HG02852 (cell line): ENCODE measurements around the gene PPIL1.

Experiments used
- ATAC-seq: cut with Tn5 transposase; IDR thresholded peaks from one replicate; pipeline ENCODE4 v1.9.1; 2021; ENCODE audit warnings: mild to moderate bottlenecking, moderate library complexity; ENCODE audit not compliant: unreplicated experiment

Gene PPIL1

DNA sequence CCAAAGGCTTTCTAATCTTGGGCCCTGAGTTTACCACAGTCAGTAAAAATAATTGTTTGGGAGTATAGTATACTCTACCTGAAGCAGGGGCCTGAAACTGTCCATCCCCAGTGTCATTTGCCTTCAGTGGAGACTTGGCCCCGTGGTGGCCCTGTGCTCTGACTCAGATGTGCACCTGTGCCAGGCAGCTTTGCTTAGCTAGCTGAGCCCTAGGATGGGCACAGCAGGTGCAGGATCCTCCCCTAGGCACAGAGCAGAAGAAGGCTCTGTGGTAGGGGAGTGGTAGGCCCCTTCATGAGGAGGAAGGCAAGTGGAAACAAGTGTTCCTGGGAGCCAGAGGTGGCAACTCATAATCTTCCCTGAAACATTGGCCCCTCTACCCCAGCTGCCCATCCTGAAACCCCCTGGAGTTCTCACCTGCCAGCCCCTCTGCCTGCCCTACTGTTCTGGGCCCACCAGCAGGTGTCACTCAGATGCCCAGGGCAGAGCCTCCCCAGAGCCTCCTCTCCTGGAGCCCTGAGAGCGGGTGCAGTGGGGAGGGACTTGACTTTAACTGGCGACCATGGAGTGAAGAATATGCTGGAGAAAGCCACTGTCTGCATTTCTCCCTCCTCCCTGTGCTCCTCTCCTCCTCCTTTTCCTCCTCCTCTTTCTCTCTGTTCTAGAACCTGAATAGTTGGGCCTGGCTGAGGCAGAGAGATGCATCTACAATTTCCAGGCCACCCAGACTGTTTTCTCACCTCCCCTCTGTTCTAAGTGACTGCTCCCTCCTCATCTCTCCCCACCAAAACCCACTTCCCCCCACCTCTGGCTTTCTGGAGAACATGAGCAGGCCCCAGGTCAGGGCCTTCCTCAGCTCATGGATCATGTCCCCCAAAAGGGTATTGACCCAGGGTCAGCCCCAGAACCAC, 38.2 kb downstream of the PPIL1 start:
- ATAC-seq = no peak

DNA sequence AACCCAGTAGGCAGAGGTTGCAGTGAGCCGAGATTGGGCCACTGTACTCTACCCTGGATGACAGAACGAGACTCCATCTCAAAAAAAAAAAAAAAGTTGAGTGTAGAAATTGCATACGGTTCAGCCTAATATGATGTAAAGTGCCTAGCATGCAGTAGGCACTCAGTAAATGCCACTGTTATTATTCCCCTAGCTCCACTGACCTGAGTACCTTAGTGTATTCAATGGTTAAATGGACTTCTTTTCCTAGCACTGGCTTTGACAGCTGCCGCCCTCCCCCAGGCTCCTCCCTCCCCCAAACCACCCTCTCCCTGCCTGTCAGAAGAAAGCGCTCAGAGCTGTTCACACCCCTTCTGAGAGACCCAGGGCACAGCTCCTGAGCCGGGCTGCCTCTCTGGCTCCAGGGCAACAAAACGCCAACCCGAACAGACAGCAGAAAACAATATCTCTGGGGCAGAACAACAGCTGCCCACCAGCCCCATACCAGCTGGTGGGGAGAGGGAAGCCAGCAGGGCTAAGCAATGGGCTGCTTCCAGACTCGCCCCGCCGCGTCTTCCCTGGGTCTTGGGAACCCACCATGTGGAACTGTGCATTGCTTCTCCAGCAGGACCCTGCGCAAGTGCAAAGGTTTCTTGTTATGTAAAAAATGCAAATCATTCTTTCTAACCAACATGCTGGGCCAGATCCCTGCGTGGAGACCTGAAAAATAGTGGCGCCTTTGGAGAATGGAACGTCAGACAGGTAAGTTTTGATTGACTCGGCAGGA, 39.8 kb downstream of the PPIL1 start:
- ATAC-seq = no peak

DNA sequence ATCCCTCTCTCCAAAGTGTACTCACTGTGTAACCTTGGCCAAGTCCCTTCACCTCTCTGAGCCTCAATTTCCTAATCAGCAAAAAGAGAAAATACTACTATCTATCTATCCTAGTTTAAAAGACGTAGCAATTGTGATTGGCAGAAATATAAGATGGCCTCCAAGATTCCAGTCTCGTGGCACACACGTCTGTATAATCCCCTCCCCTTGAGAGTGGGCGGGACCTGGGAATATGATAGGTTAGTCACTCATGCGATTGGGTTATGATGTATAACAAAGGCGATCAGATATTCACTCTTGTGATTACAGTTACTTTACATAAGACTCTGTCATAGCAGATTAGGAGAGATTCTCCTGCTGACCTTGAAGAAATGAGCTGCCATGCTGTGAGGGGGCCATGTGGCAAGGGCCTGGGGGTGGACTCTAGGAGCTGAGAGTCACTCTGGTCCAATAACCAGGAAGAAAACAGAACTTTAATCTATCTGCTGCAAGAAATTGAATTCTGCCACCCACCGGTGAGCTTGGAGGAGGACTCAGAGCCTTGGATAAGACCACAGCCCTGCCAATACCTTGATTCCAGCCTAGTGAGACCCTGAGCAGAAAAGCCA, 41.3 kb downstream of the PPIL1 start:
- no peak for ATAC-seq

DNA sequence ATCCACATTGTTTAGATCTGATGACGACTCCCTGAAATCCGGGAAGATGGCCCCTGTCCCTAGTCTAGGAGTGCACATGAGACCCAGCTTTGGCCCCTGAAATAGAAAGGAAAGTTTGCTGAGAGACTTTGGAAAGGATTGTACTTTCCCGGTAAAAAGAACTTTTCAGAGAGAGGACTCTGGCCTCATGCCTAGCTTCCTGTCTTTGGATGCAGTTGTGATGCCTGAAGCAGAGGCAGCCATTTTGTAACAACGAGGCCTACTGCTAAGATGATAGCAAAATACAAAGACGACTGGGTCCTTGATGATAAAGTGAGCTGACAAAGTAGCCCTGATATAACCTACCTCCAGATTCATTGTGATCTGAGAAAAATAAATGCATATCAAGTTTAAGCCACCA, 42.3 kb downstream of the PPIL1 start:
- no peak for ATAC-seq

DNA sequence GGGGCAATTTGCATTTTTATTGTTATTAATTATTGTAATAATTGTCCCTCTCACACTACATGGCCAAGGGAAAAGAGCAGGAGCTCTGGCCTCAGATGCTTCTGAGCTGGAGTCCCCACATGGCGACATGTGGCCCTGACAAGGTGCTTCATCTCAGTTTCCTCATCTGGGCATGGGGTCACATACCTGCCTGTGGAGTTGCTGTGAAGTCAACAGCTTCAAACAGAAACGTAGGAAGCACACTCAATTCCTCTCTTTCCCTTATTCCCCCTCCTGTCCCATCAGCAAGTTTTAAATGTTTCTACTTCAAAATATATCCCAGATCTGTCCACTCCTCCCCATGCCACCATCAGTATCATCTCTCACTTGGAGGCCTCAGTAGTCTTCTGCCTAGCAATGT, 44.0 kb downstream of the PPIL1 start:
- ATAC-seq = no peak

DNA sequence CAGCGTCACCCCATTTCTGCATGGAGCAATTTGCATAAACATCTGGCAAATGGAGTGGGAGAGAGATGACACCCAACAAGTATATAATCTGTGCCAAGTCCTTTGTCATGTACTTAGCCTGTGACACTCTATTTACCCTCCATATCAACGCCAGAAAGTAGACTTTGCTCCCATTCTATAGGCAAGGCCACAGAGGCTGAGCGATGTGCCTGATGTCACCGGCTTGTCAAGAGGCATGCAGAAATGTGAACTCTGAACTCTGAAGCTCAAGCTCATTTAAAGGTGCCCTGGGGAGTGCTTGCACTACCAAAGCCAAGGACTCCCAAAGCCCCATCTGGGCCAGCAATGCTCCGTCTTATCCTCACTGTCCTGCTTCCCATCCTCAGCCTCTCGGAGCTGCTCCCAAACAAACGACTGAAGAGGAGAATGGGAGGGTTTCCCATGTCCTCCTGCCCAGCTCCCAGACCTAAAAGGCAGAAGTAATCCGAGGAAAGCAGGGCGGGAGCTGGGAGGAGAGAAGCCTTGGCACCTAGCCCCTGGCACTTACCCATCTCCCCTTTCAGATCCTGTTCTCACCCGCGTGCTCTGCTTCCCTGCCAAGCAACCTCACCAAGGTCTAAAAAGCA, 44.6 kb downstream of the PPIL1 start:
- no peak for ATAC-seq

DNA sequence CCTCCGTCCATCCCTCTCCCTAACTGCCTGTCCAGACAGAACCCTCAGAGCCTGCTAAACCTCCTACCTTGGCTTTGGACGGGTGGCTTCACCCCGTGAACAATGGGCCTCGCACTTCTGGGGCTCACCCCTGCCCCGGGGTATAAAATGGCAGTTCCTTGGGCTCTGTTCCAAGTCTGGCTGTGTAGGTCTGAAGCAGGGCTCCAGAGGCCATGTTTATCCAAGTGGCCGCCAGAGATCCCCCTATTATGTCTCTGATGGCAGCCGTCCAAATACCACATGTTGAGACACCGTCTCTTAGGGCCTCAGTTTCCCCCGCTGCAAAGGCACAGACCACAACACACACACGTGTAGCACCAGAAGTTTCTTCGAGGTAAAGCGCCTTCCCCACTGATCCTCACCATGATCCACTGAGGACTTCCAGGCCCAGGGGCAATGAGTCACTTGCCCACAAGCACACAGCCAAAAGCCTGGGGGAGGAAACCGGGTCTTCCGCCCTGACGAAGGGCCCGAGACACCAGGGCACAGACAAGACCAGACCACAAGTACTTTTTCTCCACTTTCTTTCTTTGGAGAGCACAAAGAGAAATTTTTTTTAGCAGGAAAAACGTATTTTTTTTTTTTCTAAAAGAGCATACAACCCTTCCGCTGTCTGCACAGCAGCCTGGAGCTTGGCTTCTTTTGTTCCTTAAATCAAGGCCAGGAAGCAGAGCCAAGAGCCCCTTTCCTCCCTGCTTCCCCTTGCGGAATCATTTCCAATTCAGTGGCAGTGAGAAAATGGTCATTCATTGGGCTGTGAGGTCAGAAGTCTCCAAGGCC, 47.1 kb downstream of the PPIL1 start:
- ATAC-seq = no peak

DNA sequence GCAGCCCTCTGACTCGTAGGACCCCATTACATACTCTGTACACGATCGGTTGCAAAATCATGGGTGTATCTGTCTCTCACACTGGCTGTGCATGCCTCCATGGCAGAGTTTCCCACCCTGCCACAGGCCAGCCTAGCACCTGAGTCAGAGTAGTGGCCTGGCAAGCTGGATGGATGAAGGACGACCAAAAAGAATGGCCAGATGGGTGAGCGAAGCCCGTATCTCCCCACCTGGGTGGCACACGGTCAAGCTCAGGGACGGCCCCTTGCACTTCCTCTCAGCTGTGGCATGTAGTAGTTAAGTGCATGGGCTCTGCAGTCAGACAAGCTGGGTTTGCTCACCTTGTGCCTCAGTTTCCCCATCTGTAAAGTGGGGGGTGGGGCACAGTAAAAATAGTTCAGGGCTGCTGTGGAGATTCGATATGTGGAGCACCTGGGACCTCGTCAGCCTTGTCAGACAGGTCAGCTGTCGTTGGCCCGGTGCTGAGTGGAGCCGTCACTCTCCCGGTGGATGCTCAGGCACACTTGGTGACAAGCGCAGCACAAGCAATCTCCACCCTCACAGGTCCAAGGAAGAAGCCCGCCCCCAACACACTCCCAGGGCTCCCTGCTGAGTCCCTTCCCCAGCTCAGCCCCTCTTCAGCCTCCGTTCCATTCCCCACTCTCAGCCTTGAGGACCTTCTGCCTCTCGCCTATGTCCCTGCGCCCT, 47.9 kb downstream of the PPIL1 start:
- ATAC-seq = no peak

DNA sequence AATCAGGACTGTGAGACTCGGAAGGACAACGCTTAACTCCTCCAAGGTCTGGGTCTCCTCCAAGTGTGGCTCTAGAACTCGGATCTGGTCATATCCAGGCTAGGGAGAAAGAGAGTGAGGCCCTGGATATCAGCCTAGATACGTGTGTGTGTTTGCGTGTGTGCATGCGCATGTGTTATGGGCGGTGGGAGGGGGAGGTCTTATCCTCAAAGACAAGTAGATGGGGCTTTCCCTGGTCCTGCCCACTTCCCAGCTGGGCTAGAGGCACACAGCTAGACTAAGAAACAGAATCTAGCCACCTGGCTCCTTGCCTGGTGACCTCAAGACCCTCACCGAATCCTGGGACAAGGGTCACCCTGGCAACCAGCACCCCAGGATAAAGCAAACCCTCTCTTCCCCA, 48.6 kb downstream of the PPIL1 start:
- ATAC-seq = no peak

DNA sequence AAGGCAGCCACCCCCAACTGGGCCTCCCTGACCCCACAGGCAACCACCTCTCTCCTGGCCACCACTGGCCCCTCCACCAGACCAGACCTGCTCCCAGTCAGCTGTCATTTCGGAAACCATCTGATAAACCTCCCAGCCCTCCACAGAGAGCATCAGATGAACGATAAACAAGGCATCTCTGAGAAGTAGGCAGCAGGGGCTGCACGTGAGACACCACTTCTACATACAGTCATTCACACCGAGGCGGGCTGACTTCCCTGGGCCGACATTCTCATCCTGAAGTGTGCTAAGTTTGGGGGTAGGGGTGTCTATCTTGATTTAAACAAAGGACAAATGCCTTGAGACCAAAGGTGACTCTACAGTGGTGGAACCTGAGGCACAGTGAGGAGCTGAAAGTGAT, 49.2 kb downstream of the PPIL1 start:
- no peak for ATAC-seq

DNA sequence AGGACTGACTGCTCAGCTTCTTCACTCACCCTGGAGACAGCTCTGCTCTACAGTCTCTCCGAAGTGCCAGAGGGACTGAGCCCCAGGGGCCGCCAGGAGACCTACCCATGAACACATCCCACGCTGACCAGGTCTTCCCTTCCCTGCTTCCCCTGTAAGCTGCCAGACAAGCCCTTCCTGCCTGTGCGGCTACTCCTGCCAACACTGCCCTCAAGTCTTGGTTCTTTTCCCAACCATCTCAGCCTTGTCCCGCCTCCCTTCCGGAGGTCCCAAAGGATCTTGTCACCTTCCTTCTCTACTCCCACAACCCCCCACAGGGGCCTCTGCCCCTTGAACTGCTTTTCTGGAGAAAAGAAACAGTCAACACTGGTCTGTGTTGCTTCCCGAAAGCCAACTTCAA, 50.4 kb downstream of the PPIL1 start:
- no peak for ATAC-seq

DNA sequence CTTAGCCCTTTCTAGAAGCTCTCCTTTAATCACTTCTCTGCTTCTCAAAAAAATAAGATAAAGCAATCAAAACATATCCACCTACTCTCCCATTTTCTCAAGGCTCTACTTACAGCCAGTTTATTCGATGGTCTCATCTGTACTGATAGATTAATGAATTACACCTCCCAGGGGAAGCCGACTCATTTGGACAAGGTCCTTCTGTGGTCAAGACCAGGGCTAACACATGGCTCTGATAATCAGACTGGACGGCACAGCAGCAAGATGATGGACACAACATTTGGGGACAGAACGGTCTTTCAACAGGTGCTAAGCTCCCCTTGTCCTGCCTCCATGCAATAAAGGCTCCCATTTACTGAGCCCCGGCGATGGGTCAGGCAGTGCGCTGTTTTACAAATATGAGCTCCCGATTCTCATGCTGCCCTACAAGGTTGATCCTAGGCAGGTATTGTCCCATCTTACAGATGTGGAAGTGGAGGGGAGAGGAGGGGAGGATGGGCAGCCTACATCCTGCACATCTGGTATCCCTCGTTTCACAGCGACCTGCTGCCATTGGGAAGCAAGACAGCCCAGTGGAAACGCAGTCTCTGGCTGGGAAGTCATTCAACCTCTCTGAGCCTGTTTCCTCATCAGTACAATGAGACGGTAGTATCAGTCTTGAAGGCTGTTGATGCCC, 51.0 kb downstream of the PPIL1 start:
- ATAC-seq = no peak

DNA sequence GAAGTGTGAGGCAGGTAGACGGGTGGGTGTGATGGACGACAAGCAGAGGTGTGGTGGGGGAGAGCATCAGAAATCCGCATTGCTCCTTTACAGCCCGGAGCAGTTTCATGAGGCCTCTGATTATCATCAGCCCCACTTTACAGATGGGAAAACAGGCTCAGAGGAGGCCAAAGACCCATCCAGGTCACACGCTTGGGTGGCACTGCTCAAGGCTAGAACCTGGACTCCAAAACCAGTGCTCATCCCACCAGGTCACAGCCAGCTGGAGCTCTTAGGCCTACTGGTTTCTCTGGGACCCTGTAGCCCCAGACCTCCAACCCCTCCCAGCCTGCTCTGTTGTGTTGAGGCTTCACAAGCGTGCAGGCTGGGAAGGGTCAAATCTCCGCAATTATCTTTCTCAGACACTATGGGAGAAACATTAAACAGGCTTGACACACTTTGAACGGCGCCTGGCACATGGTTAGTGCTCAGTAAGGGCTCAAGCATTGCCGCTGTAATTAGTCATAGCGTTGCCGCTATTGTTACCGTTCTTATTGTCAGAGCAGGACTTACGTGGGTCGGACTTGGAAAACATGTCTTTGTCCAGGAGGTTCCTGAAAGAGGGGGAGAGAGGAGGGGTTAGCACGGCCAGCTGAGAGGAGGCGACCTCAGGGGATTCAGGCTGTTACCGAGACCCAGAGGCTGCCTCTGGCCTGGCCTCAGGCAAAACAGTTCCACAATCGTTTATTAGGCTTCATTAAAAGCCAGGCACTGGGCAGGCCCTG, 51.9 kb downstream of the PPIL1 start:
- ATAC-seq = no peak

DNA sequence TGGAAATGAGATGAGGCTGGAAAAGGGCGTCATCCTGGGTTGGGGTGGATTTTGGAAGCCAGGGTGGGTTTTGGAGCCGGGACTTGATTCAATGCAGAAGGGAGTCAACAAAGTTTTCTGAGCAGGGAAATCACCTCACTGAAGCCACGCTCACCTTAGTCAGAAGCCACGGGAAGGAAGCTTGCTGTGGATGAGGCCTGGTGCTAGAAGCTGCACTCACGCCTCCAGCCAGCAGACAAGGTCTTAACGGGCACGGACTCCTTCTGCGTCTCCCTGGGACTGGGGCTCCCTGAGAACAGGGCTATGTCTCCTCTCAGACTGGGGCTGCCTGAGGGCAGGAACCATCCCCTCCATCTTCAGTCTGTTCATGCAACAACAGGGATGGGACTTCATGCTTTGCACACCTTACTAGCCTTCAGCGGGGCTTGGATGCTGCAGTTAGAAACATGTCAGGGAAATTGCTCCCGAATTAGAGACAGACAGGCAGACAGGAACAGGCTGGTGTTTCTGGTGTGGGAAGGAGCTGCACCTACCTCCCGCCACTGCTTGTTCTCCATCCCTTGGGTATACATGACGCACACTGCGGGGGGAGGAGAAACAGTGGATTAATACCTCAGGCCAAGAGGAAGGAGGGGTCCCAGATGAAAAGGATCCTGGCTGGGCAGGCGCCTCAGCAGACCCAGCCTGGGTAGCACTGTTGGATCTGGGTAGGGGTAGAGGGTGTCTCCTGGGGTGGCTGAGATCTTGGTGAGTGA, 52.8 kb downstream of the PPIL1 start:
- no peak for ATAC-seq

DNA sequence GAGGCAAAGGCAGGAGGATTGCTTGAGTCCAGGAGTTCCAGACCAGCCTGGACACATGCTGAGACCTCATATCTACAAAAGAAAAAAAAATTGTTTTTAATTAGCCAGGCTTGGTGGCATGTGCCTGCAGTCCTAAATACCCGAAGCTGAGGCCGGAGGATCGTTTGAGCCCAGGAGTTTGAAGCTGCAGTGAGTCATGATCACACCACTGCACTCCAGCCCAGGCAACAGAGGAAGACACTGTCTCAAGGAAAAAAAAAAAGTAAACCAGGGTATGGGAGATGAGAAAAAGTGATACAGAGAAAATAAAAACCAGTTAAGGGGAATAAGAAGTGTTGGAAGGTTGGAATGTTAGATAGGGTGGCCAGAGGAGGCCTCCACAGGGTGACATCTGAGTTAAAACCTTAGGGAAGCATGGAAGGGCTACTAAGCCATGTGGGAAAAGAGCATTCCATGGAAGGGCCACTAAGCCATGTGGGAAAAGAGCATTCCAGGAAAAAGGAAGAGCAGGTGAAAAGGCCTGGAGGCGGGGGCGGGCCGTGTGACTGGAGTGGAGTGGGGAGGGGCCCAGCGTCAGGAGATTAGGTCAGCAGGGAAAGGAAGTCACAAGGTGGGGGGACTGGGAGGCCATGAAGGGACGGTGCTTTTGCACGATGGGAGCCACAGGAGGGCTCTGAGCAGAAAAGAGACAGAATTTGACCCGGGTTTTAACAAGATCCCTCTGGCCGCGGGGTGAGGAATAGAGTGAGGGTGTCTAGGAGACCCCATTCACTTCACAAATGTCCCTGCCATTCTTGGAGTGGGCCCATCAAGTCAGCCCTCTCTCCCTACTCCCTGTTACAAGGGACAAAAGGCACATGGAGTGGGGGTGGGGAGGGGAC, 53.7 kb downstream of the PPIL1 start:
- no peak for ATAC-seq

DNA sequence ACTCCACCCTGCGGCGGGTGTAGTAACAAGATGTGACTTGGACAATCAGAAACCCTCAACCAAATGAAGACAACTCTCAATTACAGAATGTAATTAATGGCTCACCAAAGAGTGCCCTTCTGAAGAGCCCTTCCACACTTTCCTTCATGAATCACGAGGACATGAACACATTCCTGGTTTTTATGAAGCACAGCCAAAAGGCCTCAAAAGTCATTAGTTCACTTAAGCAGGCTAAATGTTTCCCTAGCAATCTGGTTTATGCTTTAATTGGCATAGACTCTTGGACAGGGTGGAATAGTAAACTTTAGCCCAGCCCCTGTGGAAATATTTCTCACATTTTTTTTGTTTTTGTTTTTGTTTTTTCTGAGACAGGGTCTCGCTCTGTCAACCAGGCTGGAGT, 55.8 kb downstream of the PPIL1 start:
- no peak for ATAC-seq

DNA sequence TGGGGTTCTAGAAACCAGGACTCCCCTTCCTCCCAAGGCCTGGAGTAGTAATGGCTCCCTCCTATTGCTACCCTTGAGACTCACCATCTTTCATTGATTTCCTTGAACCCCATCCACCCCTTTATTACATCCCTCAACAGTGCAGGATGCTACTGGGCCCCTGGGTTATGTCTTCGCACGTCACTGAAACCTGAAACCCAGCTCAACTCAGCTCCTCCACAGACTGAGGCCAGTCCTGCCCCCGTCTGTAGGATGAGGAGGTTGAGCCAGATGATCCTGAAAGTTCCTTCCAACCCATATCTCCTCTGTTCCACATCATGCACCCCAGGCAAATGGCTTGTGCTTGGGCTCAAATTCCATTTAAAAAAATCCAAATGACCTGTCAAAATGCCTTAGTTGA, 56.8 kb downstream of the PPIL1 start:
- ATAC-seq = no peak
